ENCODE results near the gene PTPRK.

Gene PTPRK

GRCh38 chr6:128512296-128512695, 8.1 kb downstream of the PTPRK start:
- no CpG with 5 or more reads among the region's 2 CpGs for WGBS (ENCODE audit: extremely low coverage, insufficient coverage, insufficient read length)
- Histone ChIP-seq H3K79me2 (ENCODE audit: control insufficient read depth, insufficient read depth, low read length, poor library complexity) (no peaks in the 10 kb centered on the region), H3K27ac (ENCODE audit: low read depth, low read length) (no peak overlapping the region), H2AK5ac (ENCODE audit: low read length) (no peak overlapping the region), H2BK120ac (ENCODE audit: insufficient read depth, low read length, poor library complexity) (no peak overlapping the region), H2BK12ac (ENCODE audit: low read length) (no peak overlapping the region), H3K4me1 (ENCODE audit: control insufficient read depth in 1 of 2, insufficient read depth in 2 of 2, low read length in 2 of 2) (peaks cover 0 to 4% of the 10 kb centered on the region in 2 experiments), H3K9me3 (ENCODE audit: insufficient read depth, low read depth, low read length) (no peaks in the 10 kb centered on the region), H3K18ac (ENCODE audit: low read length) (no peak overlapping the region), H3K27me3 (ENCODE audit: insufficient read depth, low read length) (no peaks in the 10 kb centered on the region), H3K14ac (ENCODE audit: low read length) (no peak overlapping the region), H3K23ac (ENCODE audit: low read length) (no peak overlapping the region), H3K36me3 (ENCODE audit: control insufficient read depth in 1 of 2, insufficient read depth in 2 of 2, low read length in 2 of 2) (no peaks in the 10 kb centered on the region), H3K79me1 (ENCODE audit: low read length) (no peaks in the 10 kb centered on the region), H2AFZ (ENCODE audit: insufficient read depth, low read length, poor library complexity) (no peak overlapping the region), H4K91ac (ENCODE audit: low read depth, low read length) (no peak overlapping the region), H3K4me2 (ENCODE audit: low read length) (no peak overlapping the region), H2BK5ac (ENCODE audit: low read depth, low read length, poor library complexity) (no peak overlapping the region), H4K12ac (ENCODE audit: low read depth, low read length) (no peak overlapping the region), H3K9ac (ENCODE audit: low read length) (no peak overlapping the region), H4K8ac (ENCODE audit: low read depth, low read length) (no peak overlapping the region), H3K4me3 (ENCODE audit: low read depth, low read length) (no peak overlapping the region), H3K4ac (ENCODE audit: low read depth, low read length) (no peak overlapping the region)
- DNase-seq = no peak

GRCh38 chr6:128511506-128511905, 8.9 kb downstream of the PTPRK start:
- no CpG with 5 or more reads among the region's 5 CpGs for WGBS (ENCODE audit: extremely low coverage, insufficient coverage, insufficient read length)
- Histone ChIP-seq H3K9me3 (ENCODE audit: insufficient read depth, low read depth, low read length) (no peaks in the 10 kb centered on the region), H3K9ac (ENCODE audit: low read length) (no peak overlapping the region), H2AFZ (ENCODE audit: insufficient read depth, low read length, poor library complexity) (no peak overlapping the region), H3K14ac (ENCODE audit: low read length) (no peak overlapping the region), H3K4ac (ENCODE audit: low read depth, low read length) (no peak overlapping the region), H2BK12ac (ENCODE audit: low read length) (no peak overlapping the region), H4K8ac (ENCODE audit: low read depth, low read length) (no peak overlapping the region), H3K79me2 (ENCODE audit: control insufficient read depth, insufficient read depth, low read length, poor library complexity) (no peaks in the 10 kb centered on the region), H3K18ac (ENCODE audit: low read length) (no peak overlapping the region), H3K27ac (ENCODE audit: low read depth, low read length) (no peak overlapping the region), H4K91ac (ENCODE audit: low read depth, low read length) (no peak overlapping the region), H3K36me3 (ENCODE audit: control insufficient read depth in 1 of 2, insufficient read depth in 2 of 2, low read length in 2 of 2) (no peaks in the 10 kb centered on the region), H2AK5ac (ENCODE audit: low read length) (no peak overlapping the region), H3K27me3 (ENCODE audit: insufficient read depth, low read length) (no peaks in the 10 kb centered on the region), H2BK120ac (ENCODE audit: insufficient read depth, low read length, poor library complexity) (no peak overlapping the region), H3K23ac (ENCODE audit: low read length) (no peak overlapping the region), H2BK5ac (ENCODE audit: low read depth, low read length, poor library complexity) (no peak overlapping the region), H3K79me1 (ENCODE audit: low read length) (no peaks in the 10 kb centered on the region), H3K4me1 (ENCODE audit: control insufficient read depth in 1 of 2, insufficient read depth in 2 of 2, low read length in 2 of 2) (peaks cover 0 to 3% of the 10 kb centered on the region in 2 experiments), H3K4me3 (ENCODE audit: low read depth, low read length) (no peak overlapping the region), H3K4me2 (ENCODE audit: low read length) (no peak overlapping the region), H4K12ac (ENCODE audit: low read depth, low read length) (no peak overlapping the region)
- no peak for DNase-seq

GRCh38 chr6:128509709-128510108, 10.7 kb downstream of the PTPRK start:
- no peak overlapping the region for H3K23ac ChIP-seq (ENCODE audit: low read length)
- H4K12ac ChIP-seq (ENCODE audit: low read depth, low read length) = no peak overlapping the region
- H3K9ac ChIP-seq (ENCODE audit: low read length) = no peak overlapping the region
- DNase-seq = no peak
- no peaks in the 10 kb centered on the region for H3K79me2 ChIP-seq (ENCODE audit: control insufficient read depth, insufficient read depth, low read length, poor library complexity)
- no peak overlapping the region for H4K91ac ChIP-seq (ENCODE audit: low read depth, low read length)
- H2BK5ac ChIP-seq (ENCODE audit: low read depth, low read length, poor library complexity) = no peak overlapping the region
- no peak overlapping the region for H3K4me2 ChIP-seq (ENCODE audit: low read length)
- no peak overlapping the region for H2BK12ac ChIP-seq (ENCODE audit: low read length)
- no peak overlapping the region for H2BK120ac ChIP-seq (ENCODE audit: insufficient read depth, low read length, poor library complexity)
- no peak overlapping the region for H3K4me3 ChIP-seq (ENCODE audit: low read depth, low read length)
- H3K4ac ChIP-seq (ENCODE audit: low read depth, low read length) = no peak overlapping the region
- WGBS (ENCODE audit: extremely low coverage, insufficient coverage, insufficient read length) = no CpG with 5 or more reads among the region's 1 CpG
- no peaks in the 10 kb centered on the region for H3K27me3 ChIP-seq (ENCODE audit: insufficient read depth, low read length)
- no peak overlapping the region for H3K27ac ChIP-seq (ENCODE audit: low read depth, low read length)
- no peak overlapping the region for H3K14ac ChIP-seq (ENCODE audit: low read length)
- no peaks in the 10 kb centered on the region for H3K9me3 ChIP-seq (ENCODE audit: insufficient read depth, low read depth, low read length)
- H4K8ac ChIP-seq (ENCODE audit: low read depth, low read length) = no peak overlapping the region
- no peak overlapping the region for H3K18ac ChIP-seq (ENCODE audit: low read length)
- no peak overlapping the region for H2AK5ac ChIP-seq (ENCODE audit: low read length)
- H3K4me1 ChIP-seq (ENCODE audit: control insufficient read depth in 1 of 2, insufficient read depth in 2 of 2, low read length in 2 of 2) = peaks cover 0 to 2% of the 10 kb centered on the region in 2 experiments
- H2AFZ ChIP-seq (ENCODE audit: insufficient read depth, low read length, poor library complexity) = no peak overlapping the region
- H3K36me3 ChIP-seq (ENCODE audit: control insufficient read depth in 1 of 2, insufficient read depth in 2 of 2, low read length in 2 of 2) = no peaks in the 10 kb centered on the region
- H3K79me1 ChIP-seq (ENCODE audit: low read length) = no peaks in the 10 kb centered on the region

- Histone ChIP-seq H2AK5ac (ENCODE audit: low read length) (no peak overlapping the region), H3K27me3 (ENCODE audit: insufficient read depth, low read length) (no peaks in the 10 kb centered on the region), H4K8ac (ENCODE audit: low read depth, low read length) (no peak overlapping the region), H3K18ac (ENCODE audit: low read length) (no peak overlapping the region), H3K79me2 (ENCODE audit: control insufficient read depth, insufficient read depth, low read length, poor library complexity) (no peaks in the 10 kb centered on the region), H2BK5ac (ENCODE audit: low read depth, low read length, poor library complexity) (no peak overlapping the region), H3K9me3 (ENCODE audit: insufficient read depth, low read depth, low read length) (no peaks in the 10 kb centered on the region), H3K4ac (ENCODE audit: low read depth, low read length) (peak overlapping the region; percentile 50), H3K4me2 (ENCODE audit: low read length) (no peak overlapping the region), H3K36me3 (ENCODE audit: control insufficient read depth in 1 of 2, insufficient read depth in 2 of 2, low read length in 2 of 2) (no peaks in the 10 kb centered on the region), H4K12ac (ENCODE audit: low read depth, low read length) (no peak overlapping the region), H3K27ac (ENCODE audit: low read depth, low read length) (no peak overlapping the region), H2BK12ac (ENCODE audit: low read length) (no peak overlapping the region), H4K91ac (ENCODE audit: low read depth, low read length) (no peak overlapping the region), H3K79me1 (ENCODE audit: low read length) (no peaks in the 10 kb centered on the region), H3K9ac (ENCODE audit: low read length) (no peak overlapping the region), H3K4me1 (ENCODE audit: control insufficient read depth in 1 of 2, insufficient read depth in 2 of 2, low read length in 2 of 2) (peaks cover 0 to 4% of the 10 kb centered on the region in 2 experiments), H3K14ac (ENCODE audit: low read length) (no peak overlapping the region), H2BK120ac (ENCODE audit: insufficient read depth, low read length, poor library complexity) (no peak overlapping the region), H3K23ac (ENCODE audit: low read length) (no peak overlapping the region), H3K4me3 (ENCODE audit: low read depth, low read length) (no peak overlapping the region), H2AFZ (ENCODE audit: insufficient read depth, low read length, poor library complexity) (no peak overlapping the region)
- DNase-seq = peak; percentile 63 to 80
- no CpG with 5 or more reads among the region's 15 CpGs for WGBS (ENCODE audit: extremely low coverage, insufficient coverage, insufficient read length)
Measured at GRCh38 chr6:128508588-128509296, 11.7 kb downstream of the PTPRK start.
